GM12878 (cell line): ENCODE results near the gene NPDC1. TPM values are rescaled to one million over a fixed set of nuclear protein-coding genes. Genes with fewer than 3 reads are reported as not detected.

ENCODE experiments used
- ATAC-seq: fragments of 200-7000 bp; cut with Tn5 transposase; 3 replicates; pipeline ENCODE4 v1.9.1; 2020; ENCODE audit warnings: mild to moderate bottlenecking, moderate library complexity
- BruUV-seq: library from RNA; stranded (reverse); fragments of 400-500 nt; replicated peaks from 2 replicates; lab custom pipeline; 2021; lab: Mats Ljungman, UMichigan
- CTCF ChIA-PET: fragments of 300-600 bp; sonication (Branson Sonifier 250); formaldehyde crosslinking; extraction: SDS; loops from one replicate; lab custom pipeline; 2021; ENCODE audit warnings: inconsistent platforms; lab: Yijun Ruan, JAX
- POLR2A ChIA-PET: fragments of 350-600 bp; formaldehyde crosslinking; extraction: SDS; loops from one replicate; lab custom pipeline; 2021; ENCODE audit warnings: inconsistent platforms; lab: Charles Lee
- RAD21 ChIA-PET: fragments of 300-600 bp; sonication (Branson Sonifier 250); formaldehyde crosslinking; loops from one replicate; lab custom pipeline; 2023; ENCODE audit warnings: antibody characterized with exemption; ENCODE audit not compliant: unreplicated experiment; lab: Charles Lee
- SMC1A ChIA-PET: fragments of 300-600 bp; sonication (Branson Sonifier 250); formaldehyde crosslinking; loops from one replicate; lab custom pipeline; 2023; ENCODE audit not compliant: unreplicated experiment, uncharacterized antibody; lab: Charles Lee
- DNase-seq: peaks from one replicate; pipeline ENCODE4 v3.0.0-alpha.2; 2011; ENCODE audit warnings: low read depth, low spot score
- FAIRE-seq: peaks from 3 replicates; lab custom pipeline; 2011; peaks lifted over from hg19 to GRCh38; lab: Jason Lieb, UNC
- H2AFZ ChIP-seq: 2 replicates; pipeline ENCODE4 v1.6.0; 2011; ENCODE audit warnings: low read depth, low read length, control low read depth; ENCODE audit not compliant: control insufficient read depth
- H3K27ac ChIP-seq: 2 replicates; pipeline ENCODE4 v1.5.1; 2011; ENCODE audit warnings: control low read depth; ENCODE audit not compliant: control insufficient read depth, insufficient read depth
- H3K27me3 ChIP-seq, 2 experiments: replicated peaks in 1 of 2; 2 replicates each; pipeline versions ENCODE4 v1.6.0 to v1.6.1; 2011; ENCODE audit warnings: low read length in 1 of 2; ENCODE audit not compliant: control insufficient read depth in 2 of 2, insufficient read depth in 2 of 2
- H3K36me3 ChIP-seq, 2 experiments: 2 replicates each; pipeline ENCODE4 v1.5.1; 2011; ENCODE audit warnings: low read length in 1 of 2; ENCODE audit not compliant: control insufficient read depth in 2 of 2, insufficient read depth in 2 of 2
- H3K4me1 ChIP-seq: 2 replicates; pipeline ENCODE4 v1.6.1; 2011; ENCODE audit warnings: mild to moderate bottlenecking, low read length, moderate library complexity, mixed read lengths; ENCODE audit not compliant: control insufficient read depth, insufficient read depth
- H3K4me2 ChIP-seq: 2 replicates; pipeline ENCODE4 v1.6.0; 2011; ENCODE audit warnings: control low read depth; ENCODE audit not compliant: control insufficient read depth, insufficient read depth
- H3K4me3 ChIP-seq: fragments of 200-600 bp; sonication (generic); 2 replicates; pipeline ENCODE4 v1.5.1; 2016
- H3K79me2 ChIP-seq: 2 replicates; pipeline ENCODE4 v1.6.0; 2011; ENCODE audit warnings: low read length; ENCODE audit not compliant: control insufficient read depth, insufficient read depth
- H3K9ac ChIP-seq: 2 replicates; pipeline ENCODE4 v1.8.0; 2011; ENCODE audit warnings: low read length, control low read depth, mixed read lengths; ENCODE audit not compliant: control insufficient read depth, insufficient read depth
- H3K9me3 ChIP-seq: replicated peaks from 3 replicates; pipeline ENCODE4 v1.5.1; 2011; ENCODE audit warnings: mild to moderate bottlenecking, low read length; ENCODE audit not compliant: control insufficient read depth, insufficient read depth
- H4K20me1 ChIP-seq: 2 replicates; pipeline ENCODE4 v1.6.0; 2011; ENCODE audit not compliant: control insufficient read depth, insufficient read depth
- CEBPZ ChIP-seq: fragments of 150-350 bp; IDR thresholded peaks from 2 replicates; pipeline ENCODE4 v1.6.1; 2016; ENCODE audit warnings: low read depth, low read length
- HDGF ChIP-seq: fragments of 450-650 bp; IDR thresholded peaks from 2 replicates; pipeline ENCODE4 v1.6.1; 2016; ENCODE audit warnings: antibody characterized with exemption
- MTA3 ChIP-seq: IDR thresholded peaks from 2 replicates; pipeline ENCODE4 v1.6.1; 2012; ENCODE audit warnings: low read length, inconsistent platforms, borderline replicate concordance
- NRF1 ChIP-seq: conservative IDR thresholded peaks from 2 replicates; pipeline ENCODE4 v1.6.1; 2011; ENCODE audit warnings: mild to moderate bottlenecking, low read depth, low read length, improper control_type of control experiment
- SUPT20H ChIP-seq: IDR thresholded peaks from 2 replicates; pipeline ENCODE4 v1.6.1; 2011; ENCODE audit warnings: low read depth, mild to moderate bottlenecking, low read length, moderate library complexity, borderline replicate concordance; ENCODE audit not compliant: control insufficient read depth
- WGBS: methylation state at CpG from one replicate; pipeline ENCODE4 v1.1.6; 2016; ENCODE audit warnings: low lambda C conversion rate; ENCODE audit not compliant: insufficient replicate concordance, insufficient coverage; ENCODE audit errors: missing lambda C conversion rate; 5-methylcytosine and 5-hydroxymethylcytosine counted together
- in situ Hi-C: fragments of 300-500 bp; cut with MboI; formaldehyde crosslinking; loops from 9 replicates; pipeline ENCODE4 v1.14.3; 2018; ENCODE audit warnings: mixed read lengths
- intact Hi-C: fragments of 100-400 bp; cut with micrococcal nuclease; formaldehyde crosslinking; loops from one replicate; pipeline ENCODE4 v1.14.2; 2022; ENCODE audit not compliant: unreplicated experiment
- polyA plus RNA-seq, 11 experiments: library from polyadenylated mRNA; depleted of rRNA in 4 of 11; unstranded in 6 of 11; stranded (reverse) in 5 of 11; fragments of >200 nt; fragmentation: Nextera tagmentation in 4 of 11; fragmentation: Illumina TruSeq in 1 of 11; extraction: Ambion mirVana in 4 of 11; extraction: Trizol in 1 of 11; gene quantifications; 1 replicate in 1 of 11; 2 replicates in 10 of 11; pipeline versions ENCODE4 v1.2.1 to v1.2.3, GENCODE V29; 2011 to 2016; ENCODE audit warnings: inconsistent platforms in 2 of 11, missing spikeins in 2 of 11, low read depth in 1 of 11
- total RNA-seq, 4 experiments: library from RNA; depleted of rRNA in 3 of 4; stranded (reverse); fragments of >200 nt in 3 of 4; fragmentation: Illumina TruSeq in 1 of 4; extraction: Trizol in 1 of 4; gene quantifications; 2 replicates each; pipeline versions ENCODE4 v1.2.1 to v1.2.3, GENCODE V29; 2013 to 2021

NPDC1 gene
- total and polyA plus RNA-seq, 10 of the 15 experiments (the other 5 are each of a cell fraction or from before 2014, with no cell fraction given) = 0.04 to 1.7 (median 0.77) TPM; not detected in 2

DNA sequence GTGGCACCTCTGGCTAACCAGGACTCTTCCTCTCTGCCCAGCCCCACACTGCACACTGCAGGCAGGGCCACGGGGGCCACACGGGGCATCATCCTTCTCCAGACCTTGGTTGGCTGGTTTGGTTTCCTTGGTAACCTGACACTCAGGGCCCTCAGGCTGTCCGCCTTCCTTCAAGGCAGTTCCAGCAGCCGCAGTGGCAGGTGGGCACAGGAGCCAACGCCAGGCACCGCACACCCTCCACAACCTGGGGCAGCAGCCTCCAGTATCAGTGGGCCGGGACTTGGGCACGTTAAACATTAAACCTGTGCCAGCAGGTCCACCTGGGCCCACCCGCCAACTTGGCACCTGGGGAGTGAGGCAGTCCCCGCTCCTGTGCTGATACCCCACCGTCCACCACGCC lies 1.9 kb downstream of the NPDC1 start (continued):
- no peak for TF ChIP-seq HDGF

DNA sequence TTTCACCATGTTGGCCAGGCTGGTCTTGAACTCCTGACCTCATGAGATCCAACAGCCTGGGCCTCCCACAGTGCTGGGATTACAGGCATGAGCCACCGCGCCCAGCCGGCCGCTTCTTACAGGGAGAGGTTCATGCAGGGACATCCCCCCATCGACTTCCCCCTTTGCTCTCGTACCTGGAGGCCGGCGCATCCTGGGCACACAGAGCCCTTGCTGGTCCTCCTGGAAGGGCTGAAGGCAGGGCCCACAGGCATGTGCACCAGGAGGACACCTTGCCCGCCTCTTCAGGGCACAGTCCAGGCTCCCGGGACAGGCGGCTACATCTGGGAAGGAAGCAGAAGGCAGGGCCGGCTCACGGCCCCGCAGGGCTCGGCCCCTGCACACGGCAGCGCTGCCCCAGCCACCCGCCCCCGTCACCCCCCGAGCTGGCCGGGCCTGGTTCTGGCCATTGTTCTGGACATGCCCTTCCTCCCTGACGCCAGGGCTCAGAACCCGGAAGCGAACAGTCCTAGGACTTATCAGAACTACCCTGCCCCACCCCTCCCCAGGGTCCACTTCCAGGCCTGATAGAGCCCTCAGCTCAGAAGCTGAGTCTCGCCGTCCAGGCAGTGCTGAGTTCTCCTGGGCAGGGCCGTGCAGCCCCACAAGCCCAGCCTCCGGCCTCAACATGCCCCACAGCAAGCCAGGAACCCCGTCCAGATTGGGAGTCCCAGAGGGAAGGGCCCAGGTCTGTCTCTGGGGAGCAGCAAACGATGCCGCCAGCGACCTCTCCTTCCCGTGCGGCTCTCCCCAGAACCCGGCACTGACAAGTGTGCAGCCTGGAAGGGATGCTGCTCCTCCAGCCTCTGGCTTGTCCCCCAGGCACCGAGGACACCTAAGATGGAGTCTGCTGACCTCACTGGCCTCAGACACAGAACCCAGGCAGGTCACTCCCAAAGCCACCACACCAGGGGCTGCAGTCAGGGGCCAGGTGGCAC lies 2.9 kb downstream of the NPDC1 start:
- ATAC-seq = no peak
- H3K4me3 ChIP-seq = no peak overlapping the region
- intact Hi-C loops = loop anchor here (10.0 kb wide), 1 partner anchor 182 kb away; the partner anchor contains the start of genes CYSRT1, RNF208 and RNF224
- peaks cover 9 to 13% of the 10 kb centered on the region in 2 experiments; a peak in 3 of 4 replicates for H3K27me3 ChIP-seq
- no peak overlapping the region for H3K4me2 ChIP-seq
- no peak for FAIRE-seq
- H3K27ac ChIP-seq = no peak overlapping the region
- WGBS = 56% methylated on average over 35 of the region's 36 CpGs
- no TSS peak for BruUV-seq
- ChIA-PET SMC1A (no interaction called here), CTCF (no interaction called here), POLR2A (no interaction called here), RAD21 (no interaction called here)
- H3K79me2 ChIP-seq = no peaks in the 10 kb centered on the region
- no peak overlapping the region for H2AFZ ChIP-seq
- in situ Hi-C loops = no loop called here
- H4K20me1 ChIP-seq = no peaks in the 10 kb centered on the region
- H3K9me3 ChIP-seq = no peaks in the 10 kb centered on the region
- DNase-seq = no peak
- no peak overlapping the region for H3K9ac ChIP-seq
- no peaks in the 10 kb centered on the region for H3K4me1 ChIP-seq
- no peak for TF ChIP-seq MTA3
- TF ChIP-seq CEBPZ = no peak
- no peak for TF ChIP-seq NRF1
- TF ChIP-seq SUPT20H = no peak
- no peaks in the 10 kb centered on the region for H3K36me3 ChIP-seq
